Hepatocyte (in vitro differentiated cells): ENCODE results near the gene TEDC1. TPM values are rescaled to one million over a fixed set of nuclear protein-coding genes. Genes with fewer than 3 reads are reported as not detected.
A peak's percentile ranks its signal among the peaks of the same experiment; 100 is the strongest.

Source experiments
- DNase-seq: peaks from one replicate; pipeline ENCODE4 v3.0.0-alpha.2; 2016; ENCODE audit warnings: low spot score
- H2AFZ ChIP-seq: fragments of 200-600 bp; sonication (generic); 2 replicates; pipeline ENCODE4 v1.6.0; 2016; ENCODE audit warnings: antibody characterized with exemption, mild to moderate bottlenecking
- H3K27ac ChIP-seq: fragments of 200-600 bp; sonication (generic); 2 replicates; pipeline ENCODE4 v1.5.1; 2016; ENCODE audit warnings: mild to moderate bottlenecking
- H3K27me3 ChIP-seq: fragments of 200-600 bp; sonication (generic); 2 replicates; pipeline ENCODE4 v1.6.1; 2016
- H3K36me3 ChIP-seq: fragments of 200-600 bp; sonication (generic); replicated peaks from 2 replicates; pipeline ENCODE4 v1.5.1; 2016; ENCODE audit warnings: low read depth; ENCODE audit not compliant: insufficient read depth
- H3K4me1 ChIP-seq: fragments of 200-600 bp; sonication (generic); 2 replicates; pipeline ENCODE4 v1.5.1; 2016; ENCODE audit warnings: mild to moderate bottlenecking, moderate library complexity; ENCODE audit not compliant: insufficient read depth
- H3K4me2 ChIP-seq: fragments of 200-600 bp; sonication (generic); 2 replicates; pipeline ENCODE4 v1.6.0; 2016
- H3K4me3 ChIP-seq: fragments of 200-600 bp; sonication (generic); 2 replicates; pipeline ENCODE4 v1.5.1; 2016; ENCODE audit warnings: mild to moderate bottlenecking
- H3K79me2 ChIP-seq: fragments of 200-600 bp; sonication (generic); 2 replicates; pipeline ENCODE4 v1.6.0; 2017; ENCODE audit warnings: mild to moderate bottlenecking
- H3K9me2 ChIP-seq: fragments of 200-600 bp; sonication (generic); replicated peaks from 2 replicates; pipeline ENCODE4 v1.6.0; 2017; ENCODE audit warnings: mild to moderate bottlenecking; ENCODE audit not compliant: insufficient read depth
- H3K9me3 ChIP-seq: fragments of 200-600 bp; sonication (generic); 2 replicates; pipeline ENCODE4 v1.5.1; 2016; ENCODE audit warnings: low read depth, mild to moderate bottlenecking
- H4K20me1 ChIP-seq: fragments of 200-600 bp; sonication (generic); 2 replicates; pipeline ENCODE4 v1.6.0; 2016; ENCODE audit warnings: mild to moderate bottlenecking; ENCODE audit not compliant: insufficient read depth, poor library complexity, severe bottlenecking
- EZH2 ChIP-seq: fragments of 200-600 bp; sonication (generic); IDR thresholded peaks from 2 replicates; pipeline ENCODE4 v1.6.1; 2016; ENCODE audit warnings: antibody characterized with exemption, mild to moderate bottlenecking, borderline replicate concordance
- EZH2phosphoT487 ChIP-seq: fragments of 200-600 bp; sonication (generic); IDR thresholded peaks from one replicate; pipeline ENCODE4 v1.6.1; 2018; ENCODE audit warnings: antibody characterized with exemption, mild to moderate bottlenecking, low read depth, moderate library complexity; ENCODE audit not compliant: unreplicated experiment, severe bottlenecking
- WGBS: methylation state at CpG from one replicate; pipeline ENCODE4 v1.1.6; 2016; ENCODE audit warnings: low lambda C conversion rate; ENCODE audit errors: missing lambda C conversion rate; 5-methylcytosine and 5-hydroxymethylcytosine counted together
- polyA plus RNA-seq: library from polyadenylated mRNA; unstranded; fragments of >200 nt; fragmentation: Nextera tagmentation; extraction: Ambion mirVana; gene quantifications from 2 replicates; pipeline ENCODE4 v1.2.1, GENCODE V29; 2016
- total RNA-seq: library from RNA; depleted of rRNA; stranded (reverse); fragments of >200 nt; gene quantifications from 2 replicates; pipeline ENCODE4 v1.2.3, GENCODE V29; 2014
- TF ChIP-seq, protein P1 (sequence below): fragments of 200-600 bp; sonication (generic); IDR thresholded peaks from 2 replicates; pipeline ENCODE4 v1.5.1; 2016; ENCODE audit warnings: antibody characterized with exemption, mild to moderate bottlenecking; ENCODE audit not compliant: poor library complexity

TEDC1 gene
- total and polyA plus RNA-seq, 2 experiments from 2014 or later, result 3.9 to 4.9 TPM

GRCh38 chr14:105486163-105486973 is 4.7 kb upstream of the TEDC1 start, which contains the start of gene CRIP1:
CRIP1 (plus strand) TSS chr14:105486886; CDS start chr14:105487260, 374 bp downstream.
- 67% methylated on average over 33 of the region's 56 CpGs for WGBS

GRCh38 chr14:105486974-105487448 is 4.0 kb upstream of the TEDC1 start:
- H3K4me1 ChIP-seq, result peaks cover 20% of the 10 kb centered on the region

More at GRCh38 chr14:105486163-105486973, 4.7 kb upstream of the TEDC1 start, which contains the start of gene CRIP1:
- Histone ChIP-seq H4K20me1 (no peaks in the 10 kb centered on the region), H3K79me2 (no peaks in the 10 kb centered on the region), H3K4me1 (peaks cover 25% of the 10 kb centered on the region), H3K4me2 (peak within 1 kb of the TSS; percentile 66), H3K9me2 (no peaks in the 10 kb centered on the region), H3K36me3 (no peaks in the 10 kb centered on the region), H3K27me3 (peaks cover 18% of the 10 kb centered on the region), H3K4me3 (no peak within 1 kb of the TSS), H3K27ac (no peak within 1 kb of the TSS), H3K9me3 (no peaks in the 10 kb centered on the region), H2AFZ (no peak within 1 kb of the TSS)
- peak; percentile 76 for TF ChIP-seq EZH2
- TF ChIP-seq, protein P1, sequence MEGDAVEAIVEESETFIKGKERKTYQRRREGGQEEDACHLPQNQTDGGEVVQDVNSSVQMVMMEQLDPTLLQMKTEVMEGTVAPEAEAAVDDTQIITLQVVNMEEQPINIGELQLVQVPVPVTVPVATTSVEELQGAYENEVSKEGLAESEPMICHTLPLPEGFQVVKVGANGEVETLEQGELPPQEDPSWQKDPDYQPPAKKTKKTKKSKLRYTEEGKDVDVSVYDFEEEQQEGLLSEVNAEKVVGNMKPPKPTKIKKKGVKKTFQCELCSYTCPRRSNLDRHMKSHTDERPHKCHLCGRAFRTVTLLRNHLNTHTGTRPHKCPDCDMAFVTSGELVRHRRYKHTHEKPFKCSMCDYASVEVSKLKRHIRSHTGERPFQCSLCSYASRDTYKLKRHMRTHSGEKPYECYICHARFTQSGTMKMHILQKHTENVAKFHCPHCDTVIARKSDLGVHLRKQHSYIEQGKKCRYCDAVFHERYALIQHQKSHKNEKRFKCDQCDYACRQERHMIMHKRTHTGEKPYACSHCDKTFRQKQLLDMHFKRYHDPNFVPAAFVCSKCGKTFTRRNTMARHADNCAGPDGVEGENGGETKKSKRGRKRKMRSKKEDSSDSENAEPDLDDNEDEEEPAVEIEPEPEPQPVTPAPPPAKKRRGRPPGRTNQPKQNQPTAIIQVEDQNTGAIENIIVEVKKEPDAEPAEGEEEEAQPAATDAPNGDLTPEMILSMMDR, result no peak
- no peak for DNase-seq

GRCh38 chr14:105487449-105487985 is 3.5 kb upstream of the TEDC1 start:
- no peaks in the 10 kb centered on the region for H3K36me3 ChIP-seq
- peaks cover 15% of the 10 kb centered on the region for H3K4me1 ChIP-seq
- H3K79me2 ChIP-seq, result no peaks in the 10 kb centered on the region
- 51% methylated on average over 34 of the region's 48 CpGs for WGBS
- TF ChIP-seq EZH2phosphoT487, result no peak
- TF ChIP-seq, protein P1, result no peak
- TF ChIP-seq EZH2, result no peak
- DNase-seq, result no peak
- no peak overlapping the region for H3K4me3 ChIP-seq
- H3K27ac ChIP-seq, result no peak overlapping the region
- no peaks in the 10 kb centered on the region for H3K9me2 ChIP-seq
- H3K27me3 ChIP-seq, result peaks cover 18% of the 10 kb centered on the region
- peak overlapping the region; percentile 66 for H3K4me2 ChIP-seq
- H3K9me3 ChIP-seq, result no peaks in the 10 kb centered on the region
- no peaks in the 10 kb centered on the region for H4K20me1 ChIP-seq
- no peak overlapping the region for H2AFZ ChIP-seq

More at GRCh38 chr14:105486974-105487448, 4.0 kb upstream of the TEDC1 start:
- H2AFZ ChIP-seq, result no peak overlapping the region
- no peaks in the 10 kb centered on the region for H3K9me3 ChIP-seq
- no peak for DNase-seq
- H3K79me2 ChIP-seq, result no peaks in the 10 kb centered on the region
- no peaks in the 10 kb centered on the region for H4K20me1 ChIP-seq
- peaks cover 18% of the 10 kb centered on the region for H3K27me3 ChIP-seq
- 38% methylated on average over 32 of the region's 45 CpGs for WGBS
- no peaks in the 10 kb centered on the region for H3K9me2 ChIP-seq
- no peaks in the 10 kb centered on the region for H3K36me3 ChIP-seq
- TF ChIP-seq EZH2phosphoT487, result no peak
- TF ChIP-seq, protein P1, result no peak
- no peak for TF ChIP-seq EZH2
- H3K27ac ChIP-seq, result no peak overlapping the region
- no peak overlapping the region for H3K4me3 ChIP-seq
- peak overlapping the region; percentile 66 for H3K4me2 ChIP-seq
